Esophagus muscularis mucosa (tissue), 3 donors: ENCODE measurements around the gene EID3.

Experiments
- CTCF ChIP-seq, 3 experiments: fragments of 200-600 bp in 2 of 3; fragments of 450-650 bp in 1 of 3; sonication (generic) in 2 of 3; IDR thresholded peaks; one replicate each; pipeline ENCODE4 v1.5.1; 2017 to 2019; ENCODE audit warnings: antibody characterized with exemption in 3 of 3, mild to moderate bottlenecking in 2 of 3, moderate library complexity in 1 of 3
- EP300 ChIP-seq: sonication (generic); formaldehyde crosslinking; IDR thresholded peaks from one replicate; pipeline ENCODE4 v1.6.1; 2017; ENCODE audit warnings: antibody characterized with exemption

GRCh38 chr12:104350211-104351056 is 46.9 kb downstream of the EID3 start:
- no peak for TF ChIP-seq EP300
- no peak for TF ChIP-seq CTCF (IDR thresholded peaks at IDR 0.05)
